Neural progenitor cell (in vitro differentiated cells): ENCODE data around the gene ZNF385D.

Experiments used
- EZH2phosphoT487 ChIP-seq: fragments of 200-600 bp; sonication (generic); IDR thresholded peaks from 2 replicates; pipeline ENCODE4 v1.6.1; 2017; ENCODE audit warnings: antibody characterized with exemption
- TF ChIP-seq, protein P1 (sequence below): fragments of 200-600 bp; sonication (generic); IDR thresholded peaks from 2 replicates; pipeline ENCODE4 v1.5.1; 2017; ENCODE audit warnings: antibody characterized with exemption, mild to moderate bottlenecking

DNA sequence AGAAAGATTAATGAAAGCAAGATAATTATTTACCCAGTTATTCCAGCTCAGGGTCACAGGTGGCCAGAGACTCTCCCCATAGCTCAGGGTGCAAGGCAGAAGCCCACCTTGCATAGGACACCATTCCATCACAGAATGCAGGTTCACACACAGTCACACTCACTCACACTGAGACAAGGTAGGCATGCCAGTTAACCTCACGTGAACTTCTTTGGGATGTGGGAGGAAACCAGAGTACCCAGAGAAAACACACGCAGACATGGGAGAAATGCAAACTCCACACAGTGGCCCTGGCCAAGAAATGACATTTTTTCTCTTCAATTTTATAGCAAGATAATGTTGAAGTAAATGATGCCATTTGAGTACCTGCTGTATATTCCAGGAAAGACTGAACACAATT is 106.7 kb downstream of the ZNF385D start:
- TF ChIP-seq, protein P1, sequence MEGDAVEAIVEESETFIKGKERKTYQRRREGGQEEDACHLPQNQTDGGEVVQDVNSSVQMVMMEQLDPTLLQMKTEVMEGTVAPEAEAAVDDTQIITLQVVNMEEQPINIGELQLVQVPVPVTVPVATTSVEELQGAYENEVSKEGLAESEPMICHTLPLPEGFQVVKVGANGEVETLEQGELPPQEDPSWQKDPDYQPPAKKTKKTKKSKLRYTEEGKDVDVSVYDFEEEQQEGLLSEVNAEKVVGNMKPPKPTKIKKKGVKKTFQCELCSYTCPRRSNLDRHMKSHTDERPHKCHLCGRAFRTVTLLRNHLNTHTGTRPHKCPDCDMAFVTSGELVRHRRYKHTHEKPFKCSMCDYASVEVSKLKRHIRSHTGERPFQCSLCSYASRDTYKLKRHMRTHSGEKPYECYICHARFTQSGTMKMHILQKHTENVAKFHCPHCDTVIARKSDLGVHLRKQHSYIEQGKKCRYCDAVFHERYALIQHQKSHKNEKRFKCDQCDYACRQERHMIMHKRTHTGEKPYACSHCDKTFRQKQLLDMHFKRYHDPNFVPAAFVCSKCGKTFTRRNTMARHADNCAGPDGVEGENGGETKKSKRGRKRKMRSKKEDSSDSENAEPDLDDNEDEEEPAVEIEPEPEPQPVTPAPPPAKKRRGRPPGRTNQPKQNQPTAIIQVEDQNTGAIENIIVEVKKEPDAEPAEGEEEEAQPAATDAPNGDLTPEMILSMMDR, result no peak
- TF ChIP-seq EZH2phosphoT487, result no peak
